Measurements from ENCODE around the gene GCK. TPM values are rescaled to one million over a fixed set of nuclear protein-coding genes. Genes with fewer than 3 reads are reported as not detected.

The GCK gene
- total and polyA plus RNA-seq, 11 donors, result 0.54 to 5.7 (median 1.9) TPM

GRCh38 chr7:44100458-44101302 is 88.6 kb downstream of the GCK start:
- intact Hi-C loops (cut with DNase I), result no loop called here
- Histone ChIP-seq H3K36me3 (no peaks in the 10 kb centered on the region), H3K9me3 (no peaks in the 10 kb centered on the region), H3K27ac (peak overlapping the region in 11 of 12 donors; percentile 1 to 90 (median 68)), H3K27me3 (peaks cover 0 to 18% (median 0%) of the 10 kb centered on the region in 9 donors), H3K4me3 (no peak overlapping the region), H3K4me1 (peaks cover 0 to 50% (median 25%) of the 10 kb centered on the region in 12 donors)
- ATAC-seq (peak in 2 of 4 donors; percentile 23 to 38), DNase-seq (peak in 1 of 5 donors; percentile 25)
- TF ChIP-seq CTCF (IDR thresholded peaks at IDR 0.05), result no peak
- no peak for TF ChIP-seq POLR2A (IDR thresholded peaks at IDR 0.05)
- 59 to 65% (median 62%) methylated on average over 9 to 10 of the region's 10 CpGs for WGBS, 4 donors

- intact Hi-C loops (cut with DNase I), result no loop called here
- no peak overlapping the region for H3K4me3 ChIP-seq
- peaks cover 0 to 14% (median 0%) of the 10 kb centered on the region in 9 donors for H3K27me3 ChIP-seq
- TF ChIP-seq CTCF (IDR thresholded peaks at IDR 0.05) (no peak), POLR2A (IDR thresholded peaks at IDR 0.05) (no peak)
- H3K4me1 ChIP-seq, result peaks cover 0 to 55% (median 19%) of the 10 kb centered on the region in 12 donors
- peak overlapping the region in 5 of 12 donors; percentile 68 to 90 (median 76) for H3K27ac ChIP-seq
- WGBS, 4 donors, result 31 to 39% (median 36%) methylated on average over 4 of the region's 4 CpGs
- H3K9me3 ChIP-seq, result no peaks in the 10 kb centered on the region
- H3K36me3 ChIP-seq, result no peaks in the 10 kb centered on the region
- ATAC-seq (no peak), DNase-seq (no peak)
These were observed 89.6 kb downstream of the GCK start for GRCh38 chr7:44099669-44100068.

GRCh38 chr7:44098092-44099068 is 90.9 kb downstream of the GCK start:
- no peak for TF ChIP-seq POLR2A (IDR thresholded peaks at IDR 0.05)
- no peak for TF ChIP-seq CTCF (IDR thresholded peaks at IDR 0.05)
- intact Hi-C loops (cut with DNase I), result no loop called here
- H3K27me3 ChIP-seq, result peaks cover 0 to 3% (median 0%) of the 10 kb centered on the region in 9 donors
- 90 to 93% (median 91%) methylated on average over 6 of the region's 6 CpGs for WGBS, 4 donors
- no peak overlapping the region for H3K4me3 ChIP-seq
- no peaks in the 10 kb centered on the region for H3K36me3 ChIP-seq
- H3K27ac ChIP-seq, result no peak overlapping the region
- no peaks in the 10 kb centered on the region for H3K9me3 ChIP-seq
- H3K4me1 ChIP-seq, result peaks cover 0 to 56% (median 14%) of the 10 kb centered on the region in 12 donors
- DNase-seq (no peak), ATAC-seq (no peak)

Measured in heart left ventricle (tissue), 16 donors.